Measurements from ENCODE around the gene HSPA1L.

Gene HSPA1L

DNA sequence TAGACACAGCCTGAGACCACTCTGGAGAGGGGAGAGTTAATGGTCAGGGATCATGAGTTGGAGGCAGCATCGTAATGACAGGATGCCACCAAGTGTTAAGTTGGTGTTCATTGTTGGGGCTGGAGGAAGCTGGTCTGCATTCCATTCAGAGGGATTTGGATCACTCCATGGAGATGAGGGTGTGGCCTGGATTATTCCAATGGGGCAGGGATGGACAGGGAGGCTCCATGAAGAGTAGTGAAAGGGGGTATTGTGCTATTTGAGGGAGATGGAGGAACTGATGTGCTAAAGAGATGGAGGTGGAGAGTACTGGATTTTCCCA lies 51.5 kb downstream of the HSPA1L start:
- DNase-seq (ENCODE audit: low spot score), result peak; percentile 64

DNA sequence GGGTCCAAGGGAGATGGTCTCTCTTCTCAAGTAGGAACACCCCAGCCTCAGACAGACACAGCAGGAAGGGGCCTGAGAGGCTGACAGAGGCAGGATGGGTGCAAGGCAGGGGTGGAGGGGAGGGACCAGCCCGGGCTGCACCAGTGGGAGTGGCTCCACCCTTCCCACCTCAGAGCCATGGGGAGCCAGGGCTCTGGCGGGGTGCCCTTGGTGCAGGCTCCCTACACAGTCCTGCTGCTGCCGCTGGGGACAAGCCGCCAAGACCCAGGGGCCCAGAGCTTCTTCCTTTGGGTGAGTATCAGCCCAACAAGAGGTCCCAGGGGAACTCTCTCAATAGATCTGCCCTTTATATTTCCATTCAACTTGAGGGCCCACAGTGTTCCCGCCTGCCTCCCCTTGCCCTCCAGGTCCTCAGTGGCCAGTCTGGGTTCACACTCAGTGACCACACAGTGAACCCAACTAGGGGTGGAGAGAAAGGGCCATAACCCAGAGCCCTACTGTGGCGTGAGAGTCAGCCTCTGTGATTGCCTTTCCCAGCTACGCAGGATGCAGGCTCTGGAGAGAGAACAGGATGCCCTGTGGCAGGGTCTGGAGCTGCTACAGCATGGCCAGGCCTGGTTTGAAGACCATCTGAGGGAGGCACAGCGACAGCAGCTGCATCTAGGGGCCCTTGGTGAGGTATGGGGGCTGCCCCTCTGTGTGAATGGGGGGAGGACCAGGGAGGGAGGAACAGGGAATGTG lies 52.0 kb downstream of the HSPA1L start:
- no peak for DNase-seq (ENCODE audit: low spot score)

DNA sequence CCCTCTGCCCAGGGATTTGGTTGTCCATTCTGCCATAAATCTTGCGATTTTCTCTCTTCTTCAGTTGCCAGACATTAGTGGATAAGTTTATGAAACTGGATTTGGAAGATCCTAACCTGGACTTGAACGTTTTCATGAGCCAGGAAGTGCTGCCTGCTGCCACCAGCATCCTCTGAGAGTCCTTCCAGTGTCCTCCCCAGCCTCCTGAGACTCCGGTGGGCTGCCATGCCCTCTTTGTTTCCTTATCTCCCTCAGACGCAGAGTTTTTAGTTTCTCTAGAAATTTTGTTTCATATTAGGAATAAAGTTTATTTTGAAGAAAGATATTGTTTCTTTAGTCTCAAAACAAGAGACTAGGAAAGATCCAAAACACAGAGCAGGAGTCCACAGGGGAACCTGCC lies 52.7 kb downstream of the HSPA1L start, which contains the start of gene SAPCD1:
TSS of gene SAPCD1 (plus strand) at position 301 of the 400 bp plus-strand sequence. CDS start 399 bp downstream, outside the sequence.
- DNase-seq (ENCODE audit: low spot score), result no peak

DNA sequence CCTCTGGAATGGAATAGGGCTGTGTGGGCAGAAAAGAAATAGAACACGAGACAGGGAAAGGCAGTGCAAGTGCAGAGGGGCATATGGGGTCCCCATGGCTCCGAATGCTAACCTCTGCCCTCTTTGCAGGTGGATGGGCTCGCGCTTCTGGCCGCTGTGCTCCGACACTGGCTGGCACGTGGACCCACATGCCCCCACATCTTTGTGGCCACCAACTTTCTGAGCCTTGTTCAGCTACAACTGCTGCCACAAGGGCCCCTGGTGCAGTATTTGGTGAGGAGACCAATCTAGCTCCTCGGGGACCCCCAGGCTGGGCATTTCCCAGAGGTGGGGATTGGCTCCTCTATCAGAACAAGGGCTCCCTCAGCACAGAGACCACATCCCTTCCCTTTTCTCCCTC lies 53.7 kb downstream of the HSPA1L start:
- no peak for DNase-seq (ENCODE audit: low spot score)

DNA sequence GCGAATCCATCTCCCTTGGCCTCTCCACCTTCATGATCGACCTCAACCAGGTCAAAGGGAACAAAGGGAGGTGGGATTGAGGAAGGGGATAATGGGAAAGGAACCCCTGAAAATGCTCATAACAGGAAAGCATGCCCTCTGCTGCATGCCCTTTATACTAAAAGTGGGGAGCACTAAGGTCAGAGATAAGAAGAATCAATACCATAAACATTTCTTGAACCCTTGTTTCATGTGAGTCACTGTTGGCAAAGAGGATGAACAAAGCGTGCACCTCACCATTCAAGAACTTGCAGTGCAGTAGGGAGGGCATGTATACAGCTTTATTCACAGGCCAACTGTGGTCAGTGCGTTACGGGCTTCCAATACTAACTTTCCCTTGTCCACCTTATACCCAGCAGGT lies 54.3 kb downstream of the HSPA1L start:
- DNase-seq (ENCODE audit: low spot score), result no peak
